Lower leg skin (tissue), 3 donors: ENCODE data around the gene RAB3GAP1.

ENCODE experiments used
- CTCF ChIP-seq, 3 donors: fragments of 450-650 bp; IDR thresholded peaks; one replicate each; pipeline ENCODE4 v1.5.1; 2016; ENCODE audit warnings: antibody characterized with exemption in 3 of 3, mild to moderate bottlenecking in 3 of 3, moderate library complexity in 2 of 3
- POLR2A ChIP-seq, 2 donors: fragments of 450-650 bp; IDR thresholded peaks; one replicate each; pipeline ENCODE4 v1.6.1; 2016 to 2017; ENCODE audit warnings: antibody characterized with exemption in 2 of 2, mild to moderate bottlenecking in 1 of 2, moderate library complexity in 1 of 2

DNA sequence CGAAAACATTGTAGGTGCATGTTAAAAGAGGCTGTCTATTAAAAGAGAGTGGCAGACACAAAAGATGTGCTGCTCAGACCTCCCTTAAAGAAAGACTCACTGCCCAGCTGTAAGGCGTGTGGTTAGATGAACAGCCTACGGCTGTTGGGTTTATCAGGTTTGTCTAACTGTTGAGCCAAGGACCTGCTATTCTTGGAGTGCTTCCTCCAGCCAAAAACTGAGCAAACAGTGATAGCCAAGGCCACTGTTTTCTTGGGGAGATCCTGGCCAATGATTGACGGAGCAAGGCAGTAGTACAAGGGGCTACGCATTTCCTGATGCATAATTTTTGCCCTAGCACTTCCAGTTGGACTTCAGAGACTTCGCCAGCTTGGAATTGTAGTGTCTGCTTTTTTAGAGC is 1.4 kb upstream of the RAB3GAP1 start:
- no peak for TF ChIP-seq CTCF (IDR thresholded peaks at IDR 0.05)
- no peak for TF ChIP-seq POLR2A (IDR thresholded peaks at IDR 0.05)
